Right lobe of liver (tissue), 6 donors: ENCODE measurements around the gene RABGAP1. TPM values are rescaled to one million over a fixed set of nuclear protein-coding genes. Genes with fewer than 3 reads are reported as not detected.

Source experiments
- ATAC-seq, 4 donors: fragments of 200-7000 bp; cut with Tn5 transposase; one replicate each; pipeline ENCODE4 v1.9.1; 2020; ENCODE audit warnings: mild to moderate bottlenecking in 4 of 4, moderate library complexity in 4 of 4
- DNase-seq, 3 donors: peaks; one replicate each; pipeline ENCODE4 v3.0.0-alpha.2; 2020
- H3K27ac ChIP-seq, 3 donors: fragments of 200-600 bp; one replicate each; pipeline ENCODE4 v1.8.0; 2022
- H3K27me3 ChIP-seq, 2 donors: fragments of 200-600 bp; one replicate each; pipeline ENCODE4 v1.8.0; 2022
- H3K36me3 ChIP-seq, 4 donors: fragments of 200-600 bp; sonication (generic) in 1 of 4; one replicate each; pipeline versions ENCODE4 v1.5.1 to v1.8.0; 2017 to 2022; ENCODE audit warnings: control low read depth in 1 of 4
- H3K4me1 ChIP-seq, 4 donors: fragments of 200-600 bp; sonication (generic) in 1 of 4; one replicate each; pipeline versions ENCODE4 v1.5.1 to v1.8.0; 2017 to 2022; ENCODE audit warnings: control low read depth in 1 of 4
- H3K4me3 ChIP-seq, 3 donors: fragments of 200-600 bp; one replicate each; pipeline ENCODE4 v1.8.0; 2022
- H3K9me3 ChIP-seq, 4 donors: fragments of 200-600 bp; sonication (generic) in 1 of 4; one replicate each; pipeline versions ENCODE4 v1.5.1 to v1.8.0; 2017 to 2022; ENCODE audit warnings: control low read depth in 1 of 4
- POLR2A ChIP-seq: fragments of 450-650 bp; IDR thresholded peaks from one replicate; pipeline ENCODE4 v1.6.1; 2017; ENCODE audit warnings: antibody characterized with exemption, mild to moderate bottlenecking
- WGBS: methylation state at CpG from one replicate; pipeline ENCODE4 v1.1.6; 2018; ENCODE audit warnings: low coverage, low lambda C conversion rate; ENCODE audit not compliant: insufficient coverage; ENCODE audit errors: missing lambda C conversion rate; 5-methylcytosine and 5-hydroxymethylcytosine counted together
- intact Hi-C, 2 donors: fragments of 100-400 bp; cut with DNase I; formaldehyde crosslinking; loops; one replicate each; pipeline versions ENCODE4 v1.11.2 to v1.14.1; 2022
- total RNA-seq, 6 experiments: library from RNA; depleted of rRNA in 2 of 6; stranded (reverse); fragments of >200 nt in 2 of 6; fragmentation: NEBNext Ultra II Directional in 3 of 6; extraction: Animal tissue kit (Norgen Biotek cat#: 25700) in 3 of 6; gene quantifications; one replicate each; pipeline versions ENCODE4 v1.1.0 to v1.2.4, GENCODE V29; 2016 to 2023
- TF ChIP-seq, protein P1 (sequence below), 4 donors: fragments of 200-600 bp in 3 of 4; fragments of 450-650 bp in 1 of 4; IDR thresholded peaks; one replicate each; pipeline versions ENCODE4 v1.5.1 to v1.8.0; 2016 to 2022; ENCODE audit warnings: antibody characterized with exemption in 4 of 4, mild to moderate bottlenecking in 2 of 4
- donor health status: DM: no; HTN: yes; CAD: no.
- donor health status: DM: no; HTN: no; CAD: no.
- donor health status: DM: no; HTN: no; CAD: no.
- donor health status: DM: no; HTN: yes; CAD: no.
- donor health status: DM: no; HTN: yes; CAD: no.

Gene RABGAP1
- total RNA-seq, 6 experiments from 2014 or later = 11.4 to 15.4 (median 13.5) TPM

GRCh38 chr9:122946461-122947005, 5.7 kb downstream of the RABGAP1 start:
- Histone ChIP-seq H3K27me3 (no peaks in the 10 kb centered on the region), H3K27ac (no peak overlapping the region), H3K4me3 (no peak overlapping the region), H3K9me3 (no peaks in the 10 kb centered on the region), H3K36me3 (no peaks in the 10 kb centered on the region), H3K4me1 (peaks cover 0 to 12% (median 4%) of the 10 kb centered on the region in 4 donors)
- ATAC-seq = no peak
- intact Hi-C loops = no loop called here
- no peak for DNase-seq
- WGBS = 64% methylated on average over 1 of the region's 1 CpG
- TF ChIP-seq POLR2A = no peak
- TF ChIP-seq, protein P1, sequence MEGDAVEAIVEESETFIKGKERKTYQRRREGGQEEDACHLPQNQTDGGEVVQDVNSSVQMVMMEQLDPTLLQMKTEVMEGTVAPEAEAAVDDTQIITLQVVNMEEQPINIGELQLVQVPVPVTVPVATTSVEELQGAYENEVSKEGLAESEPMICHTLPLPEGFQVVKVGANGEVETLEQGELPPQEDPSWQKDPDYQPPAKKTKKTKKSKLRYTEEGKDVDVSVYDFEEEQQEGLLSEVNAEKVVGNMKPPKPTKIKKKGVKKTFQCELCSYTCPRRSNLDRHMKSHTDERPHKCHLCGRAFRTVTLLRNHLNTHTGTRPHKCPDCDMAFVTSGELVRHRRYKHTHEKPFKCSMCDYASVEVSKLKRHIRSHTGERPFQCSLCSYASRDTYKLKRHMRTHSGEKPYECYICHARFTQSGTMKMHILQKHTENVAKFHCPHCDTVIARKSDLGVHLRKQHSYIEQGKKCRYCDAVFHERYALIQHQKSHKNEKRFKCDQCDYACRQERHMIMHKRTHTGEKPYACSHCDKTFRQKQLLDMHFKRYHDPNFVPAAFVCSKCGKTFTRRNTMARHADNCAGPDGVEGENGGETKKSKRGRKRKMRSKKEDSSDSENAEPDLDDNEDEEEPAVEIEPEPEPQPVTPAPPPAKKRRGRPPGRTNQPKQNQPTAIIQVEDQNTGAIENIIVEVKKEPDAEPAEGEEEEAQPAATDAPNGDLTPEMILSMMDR (IDR thresholded peaks at IDR 0.05) = no peak

DNA sequence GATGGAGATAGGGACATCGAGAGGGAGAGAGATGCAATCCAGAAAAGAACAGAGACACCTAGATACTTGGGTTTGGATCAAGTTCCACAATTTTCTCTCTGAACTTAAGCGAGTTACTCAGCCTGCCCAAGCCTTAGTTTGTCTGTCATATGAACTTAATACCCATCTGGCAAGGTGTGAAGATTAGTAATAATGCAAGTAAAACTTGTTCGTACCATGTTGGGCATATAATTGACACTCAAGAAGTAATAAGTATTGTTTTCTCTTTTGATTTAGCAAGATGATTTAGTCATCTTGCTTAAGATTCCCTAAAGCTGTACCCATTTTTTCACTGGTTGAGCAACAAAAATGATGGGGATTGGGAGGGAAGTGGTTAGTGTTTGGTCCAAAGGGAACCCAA, 7.5 kb downstream of the RABGAP1 start:
- H3K4me3 ChIP-seq = no peak overlapping the region
- no peak for TF ChIP-seq POLR2A
- TF ChIP-seq, protein P1 (IDR thresholded peaks at IDR 0.05) = no peak

GRCh38 chr9:122949696-122950095, 8.9 kb downstream of the RABGAP1 start:
- WGBS = 100% methylated on average over 1 of the region's 1 CpG
- Histone ChIP-seq H3K36me3 (no peaks in the 10 kb centered on the region), H3K9me3 (no peaks in the 10 kb centered on the region), H3K27me3 (no peaks in the 10 kb centered on the region), H3K4me1 (peaks cover 0 to 4% (median 0%) of the 10 kb centered on the region in 4 donors), H3K4me3 (no peak overlapping the region), H3K27ac (no peak overlapping the region)
- ATAC-seq (no peak), DNase-seq (no peak)
- intact Hi-C loops = no loop called here
- no peak for TF ChIP-seq POLR2A
- TF ChIP-seq, protein P1 (IDR thresholded peaks at IDR 0.05) = no peak

More for the DNA sequence above, 7.5 kb downstream of the RABGAP1 start:
- WGBS = 77% methylated on average over 3 of the region's 3 CpGs
- H3K27me3 ChIP-seq = no peaks in the 10 kb centered on the region
- no peak for DNase-seq
- no peak for ATAC-seq
- no peaks in the 10 kb centered on the region for H3K36me3 ChIP-seq
- H3K9me3 ChIP-seq = no peaks in the 10 kb centered on the region
- H3K27ac ChIP-seq = no peak overlapping the region
- no peaks in the 10 kb centered on the region for H3K4me1 ChIP-seq
- intact Hi-C loops = no loop called here

- no peak overlapping the region for H3K4me3 ChIP-seq
- 90% methylated on average over 3 of the region's 3 CpGs for WGBS
- TF ChIP-seq, protein P1 (IDR thresholded peaks at IDR 0.05) = no peak
- TF ChIP-seq POLR2A = no peak
- no peaks in the 10 kb centered on the region for H3K27me3 ChIP-seq
- peaks cover 0 to 7% (median under 1%) of the 10 kb centered on the region in 4 donors for H3K4me1 ChIP-seq
- ATAC-seq (no peak), DNase-seq (no peak)
- intact Hi-C loops = no loop called here
- no peaks in the 10 kb centered on the region for H3K36me3 ChIP-seq
- no peak overlapping the region for H3K27ac ChIP-seq
- H3K9me3 ChIP-seq = no peaks in the 10 kb centered on the region
Measured at GRCh38 chr9:122950263-122950662, 9.4 kb downstream of the RABGAP1 start.
